ENCODE data around the gene STUM.

STUM gene

GRCh38 chr1:226533220-226533619 is 15.3 kb upstream of the STUM start:
- no peak for DNase-seq (ENCODE audit: low read depth in 1 of 2, low spot score in 1 of 2)

- no peak for DNase-seq (ENCODE audit: low read depth in 1 of 2, low spot score in 1 of 2)
Measured at GRCh38 chr1:226534098-226534497, 14.5 kb upstream of the STUM start.

- DNase-seq (ENCODE audit: low read depth in 1 of 2, low spot score in 1 of 2), result no peak
Measured at GRCh38 chr1:226534645-226535044, 13.9 kb upstream of the STUM start.

- no peak for DNase-seq (ENCODE audit: low read depth in 1 of 2, low spot score in 1 of 2)
Measured at GRCh38 chr1:226535666-226536065, 12.9 kb upstream of the STUM start.

GRCh38 chr1:226541231-226541630 is 7.3 kb upstream of the STUM start:
- no peak for DNase-seq (ENCODE audit: low read depth in 1 of 2, low spot score in 1 of 2)

GRCh38 chr1:226541631-226542622 is 6.6 kb upstream of the STUM start:
- no peak for DNase-seq (ENCODE audit: low read depth in 1 of 2, low spot score in 1 of 2)

- DNase-seq (ENCODE audit: low read depth in 1 of 2, low spot score in 1 of 2), result no peak
Measured at GRCh38 chr1:226542623-226543103, 5.9 kb upstream of the STUM start.

- DNase-seq (ENCODE audit: low read depth in 1 of 2, low spot score in 1 of 2), result no peak
Measured at GRCh38 chr1:226545836-226546596, 2.5 kb upstream of the STUM start.

- DNase-seq (ENCODE audit: low read depth in 1 of 2, low spot score in 1 of 2), result no peak
Measured at GRCh38 chr1:226546926-226547325, 1.6 kb upstream of the STUM start.

GRCh38 chr1:226547754-226548191 is 791 bp upstream of the STUM start:
- peak; percentile 38 to 54 for DNase-seq (ENCODE audit: low read depth in 1 of 2, low spot score in 1 of 2)

GRCh38 chr1:226549094-226549936 is 751 bp downstream of the STUM start:
- no peak for DNase-seq (ENCODE audit: low read depth in 1 of 2, low spot score in 1 of 2)

GRCh38 chr1:226549937-226550671 is 1.5 kb downstream of the STUM start:
- peak in 1 of 2 donors; percentile 1 for DNase-seq (ENCODE audit: low read depth in 1 of 2, low spot score in 1 of 2)

GRCh38 chr1:226550672-226551041 is 2.1 kb downstream of the STUM start:
- DNase-seq (ENCODE audit: low read depth in 1 of 2, low spot score in 1 of 2), result no peak

- DNase-seq (ENCODE audit: low read depth in 1 of 2, low spot score in 1 of 2), result no peak
Measured at GRCh38 chr1:226551299-226551698, 2.7 kb downstream of the STUM start.

GRCh38 chr1:226552061-226552460 is 3.5 kb downstream of the STUM start:
- no peak for DNase-seq (ENCODE audit: low read depth in 1 of 2, low spot score in 1 of 2)

- no peak for DNase-seq (ENCODE audit: low read depth in 1 of 2, low spot score in 1 of 2)
Measured at GRCh38 chr1:226553266-226553923, 4.8 kb downstream of the STUM start.

GRCh38 chr1:226553924-226554282 is 5.3 kb downstream of the STUM start:
- DNase-seq (ENCODE audit: low read depth in 1 of 2, low spot score in 1 of 2), result no peak

- no peak for DNase-seq (ENCODE audit: low read depth in 1 of 2, low spot score in 1 of 2)
Measured at GRCh38 chr1:226555092-226555491, 6.5 kb downstream of the STUM start.

- DNase-seq (ENCODE audit: low read depth in 1 of 2, low spot score in 1 of 2), result no peak
Measured at GRCh38 chr1:226557424-226557823, 8.9 kb downstream of the STUM start.
